Calu3 (cell line): ENCODE measurements around the gene GTF3C1. TPM values are rescaled to one million over a fixed set of nuclear protein-coding genes. Genes with fewer than 3 reads are reported as not detected.

Experiments used
- BruUV-seq: library from RNA; stranded (reverse); fragments of 400-500 nt; replicated peaks from 2 replicates; lab custom pipeline; 2021; lab: Mats Ljungman, UMichigan
- CTCF ChIA-PET: fragments of 300-600 bp; sonication (Branson Sonifier 250); formaldehyde crosslinking; loops from one replicate; lab custom pipeline; 2022; ENCODE audit warnings: antibody characterized with exemption; lab: Charles Lee
- DNase-seq: peaks from one replicate; pipeline ENCODE4 v3.0.0; 2022
- H3K27ac Mint-ChIP-seq: one replicate; pipeline ENCODE4 v1.8.0; 2022; ENCODE audit warnings: mixed read lengths; ENCODE audit not compliant: unreplicated experiment
- H3K27me3 Mint-ChIP-seq: one replicate; pipeline ENCODE4 v1.8.0; 2022; ENCODE audit warnings: mixed read lengths; ENCODE audit not compliant: unreplicated experiment
- H3K36me3 Mint-ChIP-seq: one replicate; pipeline ENCODE4 v1.8.0; 2022; ENCODE audit warnings: mild to moderate bottlenecking, moderate library complexity, mixed read lengths; ENCODE audit not compliant: insufficient read depth, unreplicated experiment
- H3K4me1 Mint-ChIP-seq: one replicate; pipeline ENCODE4 v1.8.0; 2022; ENCODE audit warnings: mild to moderate bottlenecking, low read depth, mixed read lengths; ENCODE audit not compliant: unreplicated experiment
- H3K4me3 Mint-ChIP-seq: one replicate; pipeline ENCODE4 v1.8.0; 2022; ENCODE audit warnings: mild to moderate bottlenecking, low read depth, moderate library complexity, mixed read lengths; ENCODE audit not compliant: unreplicated experiment
- H3K9me3 Mint-ChIP-seq: one replicate; pipeline ENCODE4 v1.8.0; 2022; ENCODE audit warnings: low read depth, mixed read lengths; ENCODE audit not compliant: unreplicated experiment
- intact Hi-C: fragments of 100-400 bp; cut with micrococcal nuclease; formaldehyde crosslinking; loops from one replicate; pipeline ENCODE4 v1.10.0; 2022; ENCODE audit not compliant: unreplicated experiment
- total RNA-seq: library from RNA; stranded (reverse); gene quantifications from 2 replicates; pipeline ENCODE4 v1.2.3, GENCODE V29; 2022
- TF ChIP-seq, protein P1 (sequence below): fragments of 200-600 bp; IDR thresholded peaks from one replicate; pipeline ENCODE4 v1.8.0; 2022; ENCODE audit warnings: antibody characterized with exemption; ENCODE audit not compliant: unreplicated experiment

Gene GTF3C1
- total RNA-seq, 1 experiment from 2014 or later = 90.9 TPM

DNA sequence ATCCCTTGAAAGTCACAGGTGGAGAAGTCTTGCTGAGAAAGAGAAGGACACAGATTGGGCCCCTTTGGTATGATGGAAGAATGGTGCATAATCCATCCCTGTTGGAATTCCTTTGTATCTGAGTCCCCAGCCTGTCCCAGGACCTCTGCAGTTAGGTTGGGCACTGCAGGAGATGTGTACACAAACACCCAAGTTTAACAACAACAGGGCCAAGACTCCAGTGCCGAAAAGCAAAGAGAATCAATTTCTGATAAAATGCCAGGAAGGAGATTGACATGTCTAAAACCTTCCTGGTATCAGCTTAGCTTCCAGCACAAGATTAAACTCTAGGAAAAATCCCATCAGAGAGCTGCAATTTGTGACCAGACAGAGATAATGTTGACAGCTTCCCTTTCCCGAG is 33.2 kb upstream of the GTF3C1 start:
- DNase-seq = no peak
- no peaks in the 10 kb centered on the region for H3K9me3 Mint-ChIP-seq
- no TSS peak for BruUV-seq
- no peak overlapping the region for H3K4me3 Mint-ChIP-seq
- intact Hi-C loops = no loop called here
- TF ChIP-seq, protein P1, sequence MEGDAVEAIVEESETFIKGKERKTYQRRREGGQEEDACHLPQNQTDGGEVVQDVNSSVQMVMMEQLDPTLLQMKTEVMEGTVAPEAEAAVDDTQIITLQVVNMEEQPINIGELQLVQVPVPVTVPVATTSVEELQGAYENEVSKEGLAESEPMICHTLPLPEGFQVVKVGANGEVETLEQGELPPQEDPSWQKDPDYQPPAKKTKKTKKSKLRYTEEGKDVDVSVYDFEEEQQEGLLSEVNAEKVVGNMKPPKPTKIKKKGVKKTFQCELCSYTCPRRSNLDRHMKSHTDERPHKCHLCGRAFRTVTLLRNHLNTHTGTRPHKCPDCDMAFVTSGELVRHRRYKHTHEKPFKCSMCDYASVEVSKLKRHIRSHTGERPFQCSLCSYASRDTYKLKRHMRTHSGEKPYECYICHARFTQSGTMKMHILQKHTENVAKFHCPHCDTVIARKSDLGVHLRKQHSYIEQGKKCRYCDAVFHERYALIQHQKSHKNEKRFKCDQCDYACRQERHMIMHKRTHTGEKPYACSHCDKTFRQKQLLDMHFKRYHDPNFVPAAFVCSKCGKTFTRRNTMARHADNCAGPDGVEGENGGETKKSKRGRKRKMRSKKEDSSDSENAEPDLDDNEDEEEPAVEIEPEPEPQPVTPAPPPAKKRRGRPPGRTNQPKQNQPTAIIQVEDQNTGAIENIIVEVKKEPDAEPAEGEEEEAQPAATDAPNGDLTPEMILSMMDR = no peak
- no peak overlapping the region for H3K27ac Mint-ChIP-seq
- peaks cover 28% of the 10 kb centered on the region for H3K4me1 Mint-ChIP-seq
- H3K36me3 Mint-ChIP-seq = no peaks in the 10 kb centered on the region
- CTCF ChIA-PET = no interaction called here
- H3K27me3 Mint-ChIP-seq = no peaks in the 10 kb centered on the region

DNA sequence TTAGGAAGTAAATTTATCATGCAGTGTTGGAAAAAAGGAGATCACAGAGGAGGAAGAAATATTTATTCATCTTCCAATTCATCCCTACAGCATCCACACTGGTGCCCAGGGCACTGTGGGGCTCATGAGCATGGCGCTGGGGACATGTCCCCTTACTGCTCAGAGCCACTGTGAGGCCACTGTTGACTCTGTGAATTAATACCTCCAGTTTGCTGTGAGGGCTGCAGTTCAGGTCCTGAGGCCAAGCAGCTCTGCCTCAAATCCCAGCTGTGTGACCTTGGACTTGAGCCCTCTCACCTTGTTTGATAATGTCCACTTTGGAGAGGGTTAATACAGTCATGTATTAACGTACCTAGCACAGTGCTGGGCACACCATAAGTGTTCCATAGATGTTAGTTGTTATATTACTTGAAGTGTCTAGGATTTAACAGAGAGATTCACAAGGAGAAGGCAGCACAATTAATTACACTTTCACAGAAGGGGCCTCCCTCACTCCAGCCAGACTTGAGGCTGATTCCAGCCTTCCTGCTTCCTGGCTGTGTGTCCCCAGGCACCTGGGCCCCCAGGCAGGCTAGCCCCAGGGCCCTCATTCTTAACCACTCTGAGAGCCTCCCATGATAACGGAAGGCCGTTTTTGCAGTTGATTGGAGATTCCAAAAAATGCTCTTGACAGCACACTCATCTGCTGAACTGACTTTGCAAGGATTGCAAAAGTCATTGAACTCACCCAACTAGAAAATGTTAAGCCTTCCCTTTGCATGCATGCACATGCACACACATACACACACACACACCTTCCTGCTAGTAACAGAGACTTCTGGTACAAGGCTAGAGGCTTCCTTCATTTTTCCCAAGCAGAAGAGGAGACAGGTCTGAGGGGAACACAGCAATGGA is 29.6 kb upstream of the GTF3C1 start:
- Mint-ChIP-seq H3K9me3 (no peaks in the 10 kb centered on the region), H3K27me3 (no peaks in the 10 kb centered on the region), H3K4me1 (peaks cover 28% of the 10 kb centered on the region), H3K4me3 (no peak overlapping the region), H3K36me3 (no peaks in the 10 kb centered on the region), H3K27ac (peak overlapping the region; percentile 35)
- CTCF ChIA-PET = interaction anchor here (0.7 kb wide), 1 partner anchor 9 kb away, joined by 4 read pairs; no protein-coding TSS in a partner anchor
- intact Hi-C loops = no loop called here
- TF ChIP-seq, protein P1 = no peak
- DNase-seq = no peak
- BruUV-seq = no TSS peak

DNA sequence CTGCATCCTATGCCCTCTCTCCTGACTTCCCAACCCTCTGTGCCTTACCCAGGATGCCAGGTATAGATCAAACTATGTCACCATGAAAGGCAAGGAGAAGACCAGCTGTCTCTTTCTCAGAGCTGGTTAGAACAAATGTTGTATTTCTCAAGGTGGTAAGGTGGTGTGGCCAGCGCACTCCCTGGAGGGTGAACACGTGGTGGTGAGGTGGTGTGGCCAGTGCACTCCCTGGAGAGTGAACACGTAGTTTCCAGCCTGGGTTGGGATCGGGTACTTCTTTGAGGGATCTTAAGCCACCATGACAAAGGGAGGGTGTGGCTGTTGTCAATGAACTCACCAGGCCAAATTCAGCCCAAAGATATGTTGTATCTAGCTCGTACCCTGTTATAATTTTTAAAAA is 27.0 kb upstream of the GTF3C1 start:
- intact Hi-C loops = no loop called here
- BruUV-seq = no TSS peak
- Mint-ChIP-seq H3K27me3 (no peaks in the 10 kb centered on the region), H3K9me3 (no peaks in the 10 kb centered on the region), H3K27ac (no peak overlapping the region), H3K4me3 (no peak overlapping the region), H3K4me1 (peaks cover 28% of the 10 kb centered on the region), H3K36me3 (no peaks in the 10 kb centered on the region)
- TF ChIP-seq, protein P1 = no peak
- DNase-seq = no peak
- CTCF ChIA-PET = no interaction called here

DNA sequence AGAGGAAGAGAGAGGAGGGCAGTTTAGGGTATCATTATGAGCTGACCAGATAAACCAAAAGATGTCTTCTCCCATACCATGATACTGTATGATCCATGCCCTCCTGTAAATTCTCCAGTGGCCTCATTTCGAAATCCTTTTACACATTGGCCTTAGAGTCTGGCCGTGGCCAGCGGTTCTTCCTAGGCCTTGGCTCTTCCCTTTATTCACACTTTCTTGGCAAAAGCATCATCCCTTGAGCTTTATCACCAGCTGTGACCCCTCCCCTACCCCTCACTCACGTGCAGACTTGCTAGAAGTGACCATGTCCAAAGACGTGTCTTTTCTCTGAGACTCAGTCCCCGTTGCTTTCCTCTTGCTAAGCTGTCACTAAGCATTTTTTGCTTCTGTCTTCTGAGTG is 23.0 kb upstream of the GTF3C1 start:
- Mint-ChIP-seq H3K4me3 (no peak overlapping the region), H3K36me3 (peaks cover 5% of the 10 kb centered on the region), H3K4me1 (no peaks in the 10 kb centered on the region), H3K27me3 (no peaks in the 10 kb centered on the region), H3K9me3 (no peaks in the 10 kb centered on the region), H3K27ac (no peak overlapping the region)
- intact Hi-C loops = no loop called here
- DNase-seq = no peak
- no TSS peak for BruUV-seq
- TF ChIP-seq, protein P1 = no peak
- CTCF ChIA-PET = no interaction called here
